Tibial artery (tissue), 4 donors: ENCODE results near the gene LAMA5.

Experiments
- DNase-seq, 2 donors: peaks; one replicate each; pipeline ENCODE4 v3.0.0-alpha.2; 2019
- H3K27ac ChIP-seq, 2 donors: fragments of 200-600 bp; sonication (generic) in 1 of 2; 1 replicate in 1 of 2; 2 replicates in 1 of 2; pipeline ENCODE4 v1.5.1; 2018 to 2019; ENCODE audit warnings: mild to moderate bottlenecking in 1 of 2
- H3K27me3 ChIP-seq, 2 donors: fragments of 200-600 bp; sonication (generic) in 1 of 2; one replicate each; pipeline versions ENCODE4 v1.5.1 to v1.6.0; 2016 to 2019
- H3K36me3 ChIP-seq, 3 donors: fragments of 200-600 bp; sonication (generic) in 2 of 3; one replicate each; pipeline ENCODE4 v1.5.1; 2016 to 2019; ENCODE audit warnings: mild to moderate bottlenecking in 2 of 3
- H3K4me1 ChIP-seq, 4 donors: fragments of 200-600 bp; sonication (generic) in 2 of 4; 1 replicate in 3 of 4; 2 replicates in 1 of 4; pipeline ENCODE4 v1.5.1; 2016 to 2019
- H3K4me3 ChIP-seq, 2 donors: fragments of 200-600 bp; sonication (generic) in 1 of 2; 1 replicate in 1 of 2; 2 replicates in 1 of 2; pipeline ENCODE4 v1.5.1; 2018 to 2019; ENCODE audit warnings: mild to moderate bottlenecking in 2 of 2
- H3K9me3 ChIP-seq, 3 donors: fragments of 200-600 bp; sonication (generic) in 1 of 3; one replicate each; pipeline ENCODE4 v1.5.1; 2016 to 2019
- intact Hi-C: fragments of 100-400 bp; cut with DNase I; formaldehyde crosslinking; loops from one replicate; pipeline ENCODE4 v1.15.0; 2023; ENCODE audit warnings: low total_unique reads
- TF ChIP-seq, protein P1 (sequence below), 2 experiments: fragments of 200-600 bp in 1 of 2; fragments of 450-650 bp in 1 of 2; IDR thresholded peaks; one replicate each; pipeline ENCODE4 v1.5.1; 2017 to 2019; ENCODE audit warnings: antibody characterized with exemption in 2 of 2, mild to moderate bottlenecking in 1 of 2, moderate library complexity in 1 of 2

Gene LAMA5

DNA sequence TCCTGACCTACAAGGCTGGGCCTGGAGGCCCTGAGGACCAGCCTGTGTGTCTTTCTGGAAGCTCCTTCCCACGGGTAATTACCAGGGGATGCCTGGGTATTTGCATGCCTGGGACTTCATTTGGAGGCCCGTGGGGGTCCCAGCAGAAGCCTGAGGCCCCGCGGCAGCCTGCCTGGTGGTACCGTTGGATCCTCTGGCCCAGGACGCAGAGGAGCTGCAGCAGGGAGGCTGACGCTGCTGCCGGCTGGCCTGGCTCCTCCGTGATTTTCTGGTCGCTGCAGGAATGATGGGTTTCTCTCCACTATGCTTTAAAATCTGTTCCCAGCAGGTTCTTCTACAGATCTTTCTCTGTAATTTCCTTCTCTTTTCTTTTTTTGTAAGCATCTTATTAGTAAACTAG, 33.4 kb upstream of the LAMA5 start:
- Histone ChIP-seq H3K27ac (no peak overlapping the region), H3K27me3 (no peaks in the 10 kb centered on the region), H3K9me3 (no peaks in the 10 kb centered on the region), H3K4me1 (peaks cover 0 to 11% (median 9%) of the 10 kb centered on the region in 4 donors), H3K4me3 (no peak overlapping the region), H3K36me3 (peaks cover 0 to 38% (median 0%) of the 10 kb centered on the region in 3 donors)
- TF ChIP-seq, protein P1, sequence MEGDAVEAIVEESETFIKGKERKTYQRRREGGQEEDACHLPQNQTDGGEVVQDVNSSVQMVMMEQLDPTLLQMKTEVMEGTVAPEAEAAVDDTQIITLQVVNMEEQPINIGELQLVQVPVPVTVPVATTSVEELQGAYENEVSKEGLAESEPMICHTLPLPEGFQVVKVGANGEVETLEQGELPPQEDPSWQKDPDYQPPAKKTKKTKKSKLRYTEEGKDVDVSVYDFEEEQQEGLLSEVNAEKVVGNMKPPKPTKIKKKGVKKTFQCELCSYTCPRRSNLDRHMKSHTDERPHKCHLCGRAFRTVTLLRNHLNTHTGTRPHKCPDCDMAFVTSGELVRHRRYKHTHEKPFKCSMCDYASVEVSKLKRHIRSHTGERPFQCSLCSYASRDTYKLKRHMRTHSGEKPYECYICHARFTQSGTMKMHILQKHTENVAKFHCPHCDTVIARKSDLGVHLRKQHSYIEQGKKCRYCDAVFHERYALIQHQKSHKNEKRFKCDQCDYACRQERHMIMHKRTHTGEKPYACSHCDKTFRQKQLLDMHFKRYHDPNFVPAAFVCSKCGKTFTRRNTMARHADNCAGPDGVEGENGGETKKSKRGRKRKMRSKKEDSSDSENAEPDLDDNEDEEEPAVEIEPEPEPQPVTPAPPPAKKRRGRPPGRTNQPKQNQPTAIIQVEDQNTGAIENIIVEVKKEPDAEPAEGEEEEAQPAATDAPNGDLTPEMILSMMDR (IDR thresholded peaks at IDR 0.05) = no peak
- DNase-seq = no peak
- intact Hi-C loops = no loop called here

DNA sequence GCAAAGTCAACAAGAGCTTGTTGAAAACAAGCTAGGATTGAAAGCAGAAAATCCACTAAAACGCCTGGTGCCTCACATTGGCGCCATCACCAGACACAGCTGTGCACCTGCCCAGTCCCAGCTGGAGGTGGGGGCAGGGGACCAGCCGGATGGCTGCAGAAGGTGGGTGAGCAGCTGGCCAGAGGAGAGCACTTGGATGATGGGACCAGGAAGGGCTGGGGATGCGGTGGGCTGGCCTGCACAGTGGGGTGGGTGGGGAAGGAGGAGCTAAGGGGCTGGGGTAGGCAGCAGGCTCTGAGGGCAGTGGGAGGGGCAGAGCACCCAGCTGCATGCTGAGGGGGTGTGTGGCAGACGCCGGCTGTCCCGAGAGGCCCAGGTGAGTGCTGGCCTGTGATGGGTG, 32.9 kb upstream of the LAMA5 start:
- Histone ChIP-seq H3K27ac (no peak overlapping the region), H3K4me1 (peaks cover 0 to 6% (median 3%) of the 10 kb centered on the region in 4 donors), H3K9me3 (no peaks in the 10 kb centered on the region), H3K27me3 (no peaks in the 10 kb centered on the region), H3K4me3 (no peak overlapping the region), H3K36me3 (peaks cover 0 to 43% (median 0%) of the 10 kb centered on the region in 3 donors)
- TF ChIP-seq, protein P1 (IDR thresholded peaks at IDR 0.05) = no peak
- intact Hi-C loops = no loop called here
- no peak for DNase-seq

DNA sequence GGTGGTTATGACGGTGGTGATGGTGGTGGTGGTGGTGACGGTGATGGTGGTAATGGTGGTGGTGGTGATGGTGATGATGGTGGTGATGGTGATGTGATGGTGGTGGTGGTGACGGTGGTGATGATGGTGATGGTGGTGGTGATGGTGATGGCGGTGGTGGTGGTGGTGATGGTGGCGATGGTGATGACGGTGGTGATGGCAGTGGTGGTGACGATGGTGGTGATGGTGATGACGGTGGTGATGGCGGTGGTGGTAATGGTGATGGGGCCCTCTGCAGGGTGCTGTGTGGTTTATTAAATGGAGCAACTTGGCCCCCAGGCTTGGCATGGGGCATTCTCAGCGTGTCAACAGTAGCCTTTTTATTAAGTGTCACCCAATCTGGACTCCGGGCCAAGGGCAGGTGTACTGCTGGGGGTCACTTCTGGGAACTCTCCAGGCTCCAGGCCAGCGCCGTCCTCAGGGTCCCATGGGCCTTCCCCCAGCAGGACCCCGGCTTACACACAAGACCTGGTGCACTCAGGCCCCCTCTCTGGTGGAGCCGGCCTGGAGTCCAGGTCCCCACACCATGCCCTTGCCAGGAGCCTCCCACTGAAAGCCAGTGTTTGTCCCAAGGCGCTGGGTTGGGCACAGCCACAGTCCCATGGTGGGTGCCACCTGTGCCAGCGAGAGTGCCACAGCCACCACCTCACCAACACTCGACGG, 31.2 kb upstream of the LAMA5 start:
- intact Hi-C loops = no loop called here
- Histone ChIP-seq H3K27me3 (no peaks in the 10 kb centered on the region), H3K27ac (no peak overlapping the region), H3K36me3 (peaks cover 0 to 56% (median 17%) of the 10 kb centered on the region in 3 donors), H3K9me3 (no peaks in the 10 kb centered on the region), H3K4me3 (no peak overlapping the region), H3K4me1 (no peaks in the 10 kb centered on the region)
- DNase-seq = no peak
- TF ChIP-seq, protein P1 (IDR thresholded peaks at IDR 0.05) = no peak

DNA sequence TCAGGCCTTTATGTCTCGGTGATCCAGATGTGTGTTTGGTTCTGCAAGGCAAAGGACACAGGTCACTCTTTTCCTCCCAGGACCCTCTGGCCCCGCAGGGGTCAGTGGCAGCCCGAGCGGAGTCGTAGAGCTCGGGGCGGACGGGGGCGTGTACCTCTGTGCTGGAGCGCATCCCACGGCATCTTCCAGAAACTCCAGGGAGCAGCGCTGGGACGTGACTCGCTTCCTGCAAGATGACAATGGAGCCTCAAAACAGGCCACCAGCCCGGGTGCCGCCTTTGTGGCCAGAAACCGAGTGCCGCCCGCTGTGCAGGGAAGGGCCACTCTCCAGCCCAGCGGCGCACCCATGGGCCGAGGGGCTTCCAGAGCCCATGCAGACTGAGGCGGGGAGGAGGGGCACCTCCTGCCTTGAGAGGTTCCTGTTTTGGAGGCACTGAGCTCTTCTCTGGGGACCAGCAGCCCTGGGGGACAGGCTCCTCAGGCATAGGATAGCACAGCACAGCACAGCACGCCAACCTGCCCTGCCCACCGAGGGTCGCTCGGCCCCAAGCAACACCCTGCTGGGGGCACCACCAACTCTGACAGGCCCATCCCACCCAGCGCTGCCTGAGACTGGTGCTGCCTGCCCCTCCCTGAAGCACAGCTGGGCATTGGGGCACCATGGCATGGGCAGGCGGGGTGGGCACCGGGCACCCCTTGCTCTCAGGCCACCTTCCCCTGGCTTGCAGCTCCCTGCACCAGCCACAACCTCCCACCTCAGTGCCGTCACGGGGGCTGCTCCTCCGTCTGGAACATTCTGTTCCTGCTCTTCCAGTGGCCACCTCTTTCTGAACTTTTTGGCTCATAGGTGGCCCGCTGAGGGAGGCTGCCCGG, 29.5 kb upstream of the LAMA5 start:
- Histone ChIP-seq H3K4me1 (no peaks in the 10 kb centered on the region), H3K4me3 (no peak overlapping the region), H3K9me3 (no peaks in the 10 kb centered on the region), H3K27ac (no peak overlapping the region), H3K36me3 (peaks cover 0 to 56% (median 28%) of the 10 kb centered on the region in 3 donors), H3K27me3 (no peaks in the 10 kb centered on the region)
- TF ChIP-seq, protein P1 (IDR thresholded peaks at IDR 0.05) = no peak
- intact Hi-C loops = no loop called here
- DNase-seq = no peak

DNA sequence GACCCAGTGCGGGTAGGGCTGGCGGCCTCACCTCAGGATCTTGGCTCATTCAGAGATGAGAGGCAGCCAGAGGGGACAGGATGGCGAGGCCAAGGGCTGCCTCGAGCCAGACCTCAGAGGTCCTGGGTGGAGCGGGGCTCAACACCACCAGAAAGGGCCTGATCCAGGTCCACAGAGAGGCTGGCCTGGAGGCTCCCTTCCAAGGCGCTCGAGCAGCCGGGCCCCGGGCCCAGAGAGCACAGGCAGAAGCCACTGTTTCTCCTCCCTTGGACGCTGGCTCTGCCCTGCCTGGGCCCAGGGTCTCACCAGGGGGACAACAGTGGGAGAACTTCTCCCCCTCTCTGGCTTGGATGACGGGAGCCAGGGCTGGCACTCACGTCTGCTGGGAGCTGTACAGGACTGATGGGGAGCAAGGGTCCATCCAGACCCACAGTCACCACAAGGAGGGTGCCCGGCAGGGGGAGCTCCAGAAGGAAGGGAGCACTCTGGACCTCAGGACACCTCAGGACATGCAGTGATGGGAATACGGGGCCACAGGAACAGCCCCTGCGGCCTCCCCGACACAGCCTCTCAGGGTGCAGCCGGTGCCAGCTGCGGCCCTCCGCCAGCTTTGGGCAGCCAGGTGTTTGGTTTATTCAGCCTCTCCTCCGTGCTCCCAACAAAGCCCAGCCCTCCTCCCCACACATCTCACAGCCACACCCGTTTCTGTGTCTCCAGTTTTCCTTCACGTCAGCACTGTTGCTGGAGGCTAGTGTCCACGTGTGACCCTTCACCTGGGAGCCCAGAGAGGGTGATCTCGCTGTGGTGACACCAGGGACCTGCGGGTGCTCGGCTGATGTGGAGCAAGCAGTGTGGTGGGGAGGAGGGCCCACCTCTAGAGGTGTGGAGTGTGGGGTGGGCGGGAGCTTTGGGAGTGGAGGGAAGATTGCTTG, 28.5 kb upstream of the LAMA5 start:
- no peaks in the 10 kb centered on the region for H3K27me3 ChIP-seq
- no peak overlapping the region for H3K27ac ChIP-seq
- no peak for DNase-seq
- TF ChIP-seq, protein P1 (IDR thresholded peaks at IDR 0.05) = no peak
- H3K4me3 ChIP-seq = no peak overlapping the region
- no peaks in the 10 kb centered on the region for H3K4me1 ChIP-seq
- intact Hi-C loops = no loop called here
- H3K36me3 ChIP-seq = peaks cover 0 to 62% (median 35%) of the 10 kb centered on the region in 3 donors
- H3K9me3 ChIP-seq = no peaks in the 10 kb centered on the region
